ENCODE results near the gene MRAS.
"Not testable (repeated sequence)": the region's sequence is repeated elsewhere in the genome, so short reads cannot be mapped to it uniquely, and the experiment has no call there.

The MRAS gene

DNA sequence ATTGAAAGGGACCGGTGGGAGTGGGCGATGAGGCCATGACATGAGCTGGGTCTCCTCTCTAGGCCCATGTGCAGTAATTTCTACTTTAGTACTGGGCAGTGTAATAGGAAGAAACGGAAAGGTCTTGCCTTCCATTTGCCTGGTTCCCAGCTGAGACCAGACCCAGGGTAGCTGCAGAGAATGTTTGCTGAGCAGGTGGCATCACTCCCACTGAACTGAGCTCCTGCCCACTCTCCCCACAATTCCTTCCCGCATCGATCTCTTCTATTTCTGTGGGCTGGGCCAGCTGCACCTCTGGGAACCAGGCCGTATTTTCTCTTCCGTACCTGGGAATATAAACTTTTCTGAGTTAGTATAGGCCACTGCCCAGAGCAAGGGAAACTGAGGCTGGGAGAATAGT is 101.8 kb downstream of the MRAS start:
- no peak for DNase-seq

DNA sequence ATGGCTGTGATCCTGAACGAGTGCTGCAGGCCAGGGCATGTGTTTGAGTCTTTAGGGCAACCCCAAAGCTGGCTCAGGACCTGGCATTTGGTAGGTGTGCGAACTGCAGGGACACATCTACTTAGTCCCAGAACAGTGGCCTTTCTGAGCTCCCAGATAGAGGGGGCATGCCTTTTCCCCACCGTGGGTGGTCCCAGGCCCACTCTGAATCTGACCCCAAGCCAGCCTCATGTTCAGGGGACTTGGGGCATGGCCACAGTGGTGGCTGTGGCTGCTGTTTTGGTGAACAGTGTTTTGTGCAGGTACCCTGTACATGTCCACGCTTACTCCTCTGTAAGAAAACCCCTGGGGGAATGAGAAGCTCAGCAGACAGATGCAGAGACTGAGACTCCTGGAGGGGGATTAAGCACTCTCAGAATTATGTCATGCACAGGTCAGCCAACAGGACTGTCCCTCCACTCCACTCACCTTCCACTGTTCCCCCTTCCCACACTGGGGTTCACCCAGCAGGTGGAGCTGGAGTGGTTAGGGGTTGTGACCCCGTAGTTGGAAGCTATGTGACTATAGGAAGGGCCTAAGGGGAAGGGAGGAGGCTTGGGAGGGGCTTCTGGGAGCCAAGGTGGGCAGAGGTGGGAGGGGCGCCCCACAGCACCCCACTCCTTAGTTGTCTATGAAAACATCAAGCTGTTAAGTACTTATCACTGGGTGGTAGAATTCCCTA is 102.5 kb downstream of the MRAS start:
- no peak for DNase-seq

DNA sequence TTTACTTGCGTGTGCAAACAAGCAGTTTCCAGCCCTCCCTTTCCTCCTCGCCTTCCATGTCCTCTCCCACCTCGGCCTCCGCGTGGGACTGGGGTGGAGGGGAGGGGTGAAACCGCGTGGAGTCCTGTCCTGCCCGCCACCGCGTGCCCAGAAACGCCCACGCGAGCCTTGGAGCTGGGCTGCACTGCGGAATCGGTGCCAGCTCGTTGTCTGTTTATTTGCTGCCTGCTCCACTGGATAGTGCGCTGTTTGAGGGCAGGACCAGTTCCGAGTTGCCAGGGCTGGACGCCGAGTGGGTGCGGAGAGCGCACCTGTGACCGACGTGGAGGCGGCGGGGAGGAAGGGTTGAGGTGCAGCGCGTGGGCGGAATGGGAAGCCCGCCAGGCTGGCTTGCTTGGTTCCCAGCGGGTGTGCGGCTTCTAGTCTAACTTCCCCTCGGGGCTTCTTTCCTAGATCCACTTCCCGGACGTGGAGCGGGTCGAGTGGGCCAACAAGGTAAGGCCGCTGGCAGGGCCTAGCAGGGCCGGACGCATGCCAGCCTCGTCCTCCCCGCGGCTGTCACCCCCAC is 103.3 kb downstream of the MRAS start:
- DNase-seq: no peak

DNA sequence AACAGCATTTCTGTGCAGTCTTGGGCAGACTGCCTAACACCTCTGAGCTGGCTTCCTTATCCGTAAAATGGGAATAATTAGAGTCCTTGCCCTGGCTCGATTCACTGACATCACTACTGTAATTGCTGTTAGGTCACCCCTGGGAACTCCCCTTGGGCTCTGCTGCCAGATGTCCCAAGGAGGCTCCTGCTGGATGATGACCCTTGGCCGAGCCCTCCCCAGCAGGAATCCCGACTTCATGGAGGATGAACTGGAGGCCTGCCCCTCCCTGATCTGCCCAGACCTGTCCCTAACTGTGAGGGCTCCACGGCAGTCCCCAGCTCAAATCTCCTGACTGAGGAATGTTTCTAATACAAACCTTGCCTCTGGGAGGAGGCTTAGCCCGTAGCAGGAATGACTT is 104.1 kb downstream of the MRAS start:
- no peak for DNase-seq

DNA sequence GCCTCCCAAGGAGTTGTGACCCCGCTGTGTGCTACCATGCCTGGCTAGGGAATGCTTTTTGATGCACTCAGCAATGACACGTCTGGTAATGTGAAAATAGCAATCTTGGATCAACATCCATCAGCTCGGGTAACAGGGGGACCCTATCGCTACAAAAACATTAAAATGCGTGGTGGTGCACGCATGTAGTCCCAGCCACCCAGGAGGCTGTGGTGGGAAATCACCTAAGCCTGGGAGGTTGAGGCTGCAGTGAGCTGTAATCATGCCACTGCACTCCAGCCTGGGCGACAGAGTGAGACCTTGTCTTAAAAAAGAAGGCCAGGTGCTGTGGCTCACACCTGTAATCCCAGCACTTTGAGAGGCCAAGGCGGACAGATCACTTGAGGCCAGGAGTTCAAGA is 105.6 kb downstream of the MRAS start:
- not testable (repeated sequence) for DNase-seq
